ES-I3 (cell line): ENCODE measurements around the gene SLC12A6.

Experiments
- H3K36me3 ChIP-seq: 2 replicates; pipeline ENCODE4 v1.6.1; 2013; ENCODE audit warnings: mild to moderate bottlenecking, low read length, control low read depth, moderate library complexity; ENCODE audit not compliant: insufficient read depth
- H3K4me1 ChIP-seq: 2 replicates; pipeline ENCODE4 v1.6.1; 2013; ENCODE audit warnings: mild to moderate bottlenecking, control low read depth, low read length; ENCODE audit not compliant: insufficient read depth
- H3K9ac ChIP-seq: 2 replicates; pipeline ENCODE4 v1.6.1; 2013; ENCODE audit warnings: low read depth, mild to moderate bottlenecking, low read length, moderate library complexity
- H3K9me3 ChIP-seq: 2 replicates; pipeline ENCODE4 v1.6.1; 2013; ENCODE audit warnings: mild to moderate bottlenecking, low read length, moderate library complexity; ENCODE audit not compliant: control insufficient read depth, insufficient read depth

Gene SLC12A6

GRCh38 chr15:34279368-34279767 lies 58.2 kb downstream of the SLC12A6 start:
- H3K4me1 ChIP-seq = no peaks in the 10 kb centered on the region
- H3K9me3 ChIP-seq = no peaks in the 10 kb centered on the region
- no peaks in the 10 kb centered on the region for H3K36me3 ChIP-seq
- H3K9ac ChIP-seq = no peak overlapping the region

- H3K9ac ChIP-seq = no peak overlapping the region
- no peaks in the 10 kb centered on the region for H3K4me1 ChIP-seq
- H3K36me3 ChIP-seq = no peaks in the 10 kb centered on the region
- H3K9me3 ChIP-seq = no peaks in the 10 kb centered on the region
Observed at GRCh38 chr15:34275721-34276120, 61.9 kb downstream of the SLC12A6 start.

- Histone ChIP-seq H3K9me3 (no peaks in the 10 kb centered on the region), H3K36me3 (no peaks in the 10 kb centered on the region), H3K9ac (no peak overlapping the region), H3K4me1 (no peaks in the 10 kb centered on the region)
Observed at GRCh38 chr15:34275154-34275553, 62.4 kb downstream of the SLC12A6 start.

GRCh38 chr15:34271493-34271892 lies 66.1 kb downstream of the SLC12A6 start:
- no peaks in the 10 kb centered on the region for H3K4me1 ChIP-seq
- no peak overlapping the region for H3K9ac ChIP-seq
- no peaks in the 10 kb centered on the region for H3K36me3 ChIP-seq
- H3K9me3 ChIP-seq = no peaks in the 10 kb centered on the region

GRCh38 chr15:34266751-34267150 lies 70.8 kb downstream of the SLC12A6 start:
- Histone ChIP-seq H3K9ac (no peak overlapping the region), H3K36me3 (no peaks in the 10 kb centered on the region), H3K4me1 (no peaks in the 10 kb centered on the region), H3K9me3 (no peaks in the 10 kb centered on the region)

- H3K9ac ChIP-seq = no peak overlapping the region
- no peaks in the 10 kb centered on the region for H3K36me3 ChIP-seq
- no peaks in the 10 kb centered on the region for H3K4me1 ChIP-seq
- H3K9me3 ChIP-seq = no peaks in the 10 kb centered on the region
Observed at GRCh38 chr15:34264076-34264475, 73.5 kb downstream of the SLC12A6 start.

- H3K4me1 ChIP-seq = no peaks in the 10 kb centered on the region
- no peaks in the 10 kb centered on the region for H3K36me3 ChIP-seq
- H3K9me3 ChIP-seq = no peaks in the 10 kb centered on the region
- H3K9ac ChIP-seq = no peak overlapping the region
Observed at GRCh38 chr15:34262362-34262761, 75.2 kb downstream of the SLC12A6 start.

- H3K4me1 ChIP-seq = no peaks in the 10 kb centered on the region
- H3K9me3 ChIP-seq = no peaks in the 10 kb centered on the region
- no peaks in the 10 kb centered on the region for H3K36me3 ChIP-seq
- no peak overlapping the region for H3K9ac ChIP-seq
Observed at GRCh38 chr15:34259566-34259965, 78.0 kb downstream of the SLC12A6 start.

GRCh38 chr15:34258151-34258550 lies 79.4 kb downstream of the SLC12A6 start:
- H3K9me3 ChIP-seq = no peaks in the 10 kb centered on the region
- H3K9ac ChIP-seq = no peak overlapping the region
- no peaks in the 10 kb centered on the region for H3K4me1 ChIP-seq
- no peaks in the 10 kb centered on the region for H3K36me3 ChIP-seq

- Histone ChIP-seq H3K9me3 (no peaks in the 10 kb centered on the region), H3K4me1 (no peaks in the 10 kb centered on the region), H3K9ac (no peak overlapping the region), H3K36me3 (peaks cover 6% of the 10 kb centered on the region; the same call in 1 of the 2 replicates)
Observed at GRCh38 chr15:34252545-34252944, 85.0 kb downstream of the SLC12A6 start.

GRCh38 chr15:34248190-34248589 lies 89.4 kb downstream of the SLC12A6 start:
- H3K36me3 ChIP-seq = peaks cover 7% of the 10 kb centered on the region; the same call in 1 of the 2 replicates
- H3K9ac ChIP-seq = no peak overlapping the region
- H3K9me3 ChIP-seq = no peaks in the 10 kb centered on the region
- no peaks in the 10 kb centered on the region for H3K4me1 ChIP-seq

- peaks cover 9% of the 10 kb centered on the region; the same call in 1 of the 2 replicates for H3K36me3 ChIP-seq
Observed at GRCh38 chr15:34246276-34246976, 91.2 kb downstream of the SLC12A6 start.

GRCh38 chr15:34243226-34243625 lies 94.4 kb downstream of the SLC12A6 start:
- H3K9ac ChIP-seq = no peak overlapping the region
- peaks cover 20% of the 10 kb centered on the region for H3K4me1 ChIP-seq
- H3K9me3 ChIP-seq = no peaks in the 10 kb centered on the region
- 0 out of 2 replicates have a peak, but pooled peaks cover 3% of the 10 kb centered on the region for H3K36me3 ChIP-seq

More at GRCh38 chr15:34246276-34246976, 91.2 kb downstream of the SLC12A6 start:
- no peaks in the 10 kb centered on the region for H3K4me1 ChIP-seq
- H3K9me3 ChIP-seq = no peaks in the 10 kb centered on the region
- no peak overlapping the region for H3K9ac ChIP-seq

GRCh38 chr15:34242331-34242710 lies 95.3 kb downstream of the SLC12A6 start:
- H3K4me1 ChIP-seq = peaks cover 20% of the 10 kb centered on the region
- H3K9me3 ChIP-seq = no peaks in the 10 kb centered on the region
- no peak overlapping the region for H3K9ac ChIP-seq
- H3K36me3 ChIP-seq = 0 out of 2 replicates have a peak, but pooled peaks cover 3% of the 10 kb centered on the region
